ENCODE data around the gene ACTG2. TPM values are rescaled to one million over a fixed set of nuclear protein-coding genes. Genes with fewer than 3 reads are reported as not detected.

ACTG2 gene
- total RNA-seq, 1 experiment from 2014 or later, result 1.5 TPM

DNA sequence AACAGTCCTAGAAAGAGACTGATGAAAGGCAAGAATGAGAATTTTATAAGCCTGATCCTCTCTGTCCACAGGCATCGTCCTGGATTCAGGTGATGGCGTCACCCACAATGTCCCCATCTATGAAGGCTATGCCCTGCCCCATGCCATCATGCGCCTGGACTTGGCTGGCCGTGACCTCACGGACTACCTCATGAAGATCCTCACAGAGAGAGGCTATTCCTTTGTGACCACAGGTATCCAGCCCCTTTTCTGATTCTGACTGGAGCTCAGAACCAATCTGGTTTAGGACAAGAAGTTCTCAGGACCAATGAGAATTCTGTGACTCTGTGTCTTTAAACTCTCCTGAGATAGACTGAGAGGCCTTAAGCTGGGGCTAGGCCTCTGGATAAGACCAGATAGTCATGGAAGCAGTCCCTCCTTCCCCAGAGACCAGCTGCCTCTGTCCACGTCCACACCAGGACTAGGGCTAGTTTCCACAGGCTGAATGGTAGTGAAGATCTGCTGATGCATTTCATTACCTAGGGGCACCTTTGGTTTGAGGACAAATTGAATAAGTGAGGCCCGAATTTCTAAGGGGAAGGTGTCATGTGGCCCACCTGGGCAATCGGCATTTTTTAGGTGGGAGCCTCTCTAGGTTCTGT lies 20.7 kb downstream of the ACTG2 start:
- H2AFZ ChIP-seq (ENCODE audit: low read length), result no peak overlapping the region
- H3K36me3 Mint-ChIP-seq (ENCODE audit: insufficient read depth in 1 of 3, low read depth in 3 of 3), result no peaks in the 10 kb centered on the region
- no peaks in the 10 kb centered on the region for H3K79me2 ChIP-seq (ENCODE audit: insufficient read depth, low read length)
- no peaks in the 10 kb centered on the region for H4K20me1 ChIP-seq (ENCODE audit: control insufficient read depth, insufficient read depth, insufficient read length)
- H3K27ac ChIP-seq (ENCODE audit: insufficient read length, low read depth, low read length), result no peak overlapping the region
- no peak overlapping the region for H2BK15ac ChIP-seq (ENCODE audit: low read depth, low read length)
- no peak overlapping the region for H3K56ac ChIP-seq (ENCODE audit: insufficient read length, low read depth, low read length)
- no peak overlapping the region for H3K14ac ChIP-seq (ENCODE audit: insufficient read depth, low read length)
- H2AK5ac ChIP-seq (ENCODE audit: insufficient read length, low read length), result no peak overlapping the region
- H2BK5ac ChIP-seq (ENCODE audit: insufficient read length, low read length), result no peak overlapping the region
- H3K27me3 ChIP-seq (ENCODE audit: insufficient read depth, low read length), result no peaks in the 10 kb centered on the region
- no peak overlapping the region for H4K91ac ChIP-seq (ENCODE audit: insufficient read length, low read depth, low read length)
- no CpG with 5 or more reads among the region's 8 CpGs for WGBS (ENCODE audit: extremely low coverage, insufficient read length, low lambda C conversion rate)
- H3K27ac Mint-ChIP-seq, result no peak overlapping the region
- H3K4me2 ChIP-seq (ENCODE audit: insufficient read depth, insufficient read length, low read length), result no peak overlapping the region
- no peaks in the 10 kb centered on the region for H3K79me1 ChIP-seq (ENCODE audit: insufficient read depth, low read depth, low read length, poor library complexity, severe bottlenecking)
- H3K9me3 Mint-ChIP-seq, result no peaks in the 10 kb centered on the region
- no peak overlapping the region for H3T11ph ChIP-seq (ENCODE audit: low read length)
- no peak overlapping the region for H3K4me3 Mint-ChIP-seq
- no peak overlapping the region for H4K8ac ChIP-seq (replicated peaks; ENCODE audit: insufficient read length, low read depth, low read length)
- no peaks in the 10 kb centered on the region for H3K4me1 Mint-ChIP-seq
- no peak overlapping the region for H3K4ac ChIP-seq (ENCODE audit: low read depth, low read length)
- no peaks in the 10 kb centered on the region for H3K4me1 ChIP-seq (ENCODE audit: insufficient read depth, low read length)
- no peaks in the 10 kb centered on the region for H3K23me2 ChIP-seq (ENCODE audit: insufficient read length, low read depth, low read length, poor library complexity, severe bottlenecking)
- H4K5ac ChIP-seq (ENCODE audit: insufficient read length, low read depth, low read length), result no peak overlapping the region
- no peak for DNase-seq
- peaks cover 4% of the 10 kb centered on the region for H3K27me3 Mint-ChIP-seq (ENCODE audit: low read depth)
- no peaks in the 10 kb centered on the region for H3K9me3 ChIP-seq (ENCODE audit: control insufficient read depth, low read depth, low read length)
- no peak overlapping the region for H3K9ac ChIP-seq (ENCODE audit: extremely low read depth, insufficient read length, low read length)
- H2BK120ac ChIP-seq (ENCODE audit: low read depth, low read length, poor library complexity, severe bottlenecking), result no peak overlapping the region
- no peak overlapping the region for H2BK12ac ChIP-seq (ENCODE audit: insufficient read length, low read depth, low read length)
- no peak overlapping the region for H3K23ac ChIP-seq (ENCODE audit: insufficient read length, low read depth, low read length)
- H2BK20ac ChIP-seq (ENCODE audit: low read depth, low read length, poor library complexity, severe bottlenecking), result no peak overlapping the region
- H3K18ac ChIP-seq (ENCODE audit: insufficient read length, low read depth, low read length), result no peak overlapping the region
- TF ChIP-seq, protein P1, sequence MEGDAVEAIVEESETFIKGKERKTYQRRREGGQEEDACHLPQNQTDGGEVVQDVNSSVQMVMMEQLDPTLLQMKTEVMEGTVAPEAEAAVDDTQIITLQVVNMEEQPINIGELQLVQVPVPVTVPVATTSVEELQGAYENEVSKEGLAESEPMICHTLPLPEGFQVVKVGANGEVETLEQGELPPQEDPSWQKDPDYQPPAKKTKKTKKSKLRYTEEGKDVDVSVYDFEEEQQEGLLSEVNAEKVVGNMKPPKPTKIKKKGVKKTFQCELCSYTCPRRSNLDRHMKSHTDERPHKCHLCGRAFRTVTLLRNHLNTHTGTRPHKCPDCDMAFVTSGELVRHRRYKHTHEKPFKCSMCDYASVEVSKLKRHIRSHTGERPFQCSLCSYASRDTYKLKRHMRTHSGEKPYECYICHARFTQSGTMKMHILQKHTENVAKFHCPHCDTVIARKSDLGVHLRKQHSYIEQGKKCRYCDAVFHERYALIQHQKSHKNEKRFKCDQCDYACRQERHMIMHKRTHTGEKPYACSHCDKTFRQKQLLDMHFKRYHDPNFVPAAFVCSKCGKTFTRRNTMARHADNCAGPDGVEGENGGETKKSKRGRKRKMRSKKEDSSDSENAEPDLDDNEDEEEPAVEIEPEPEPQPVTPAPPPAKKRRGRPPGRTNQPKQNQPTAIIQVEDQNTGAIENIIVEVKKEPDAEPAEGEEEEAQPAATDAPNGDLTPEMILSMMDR (conservative IDR thresholded peaks at IDR 0.05), result no peak

All from H9 (cell line).